ENCODE measurements around the gene ZNFX1. TPM values are rescaled to one million over a fixed set of nuclear protein-coding genes. Genes with fewer than 3 reads are reported as not detected.

ZNFX1 gene
- total RNA-seq, 1 donor from 2014 or later: 10.7 TPM

- Mint-ChIP-seq H3K9me3 (ENCODE audit: low read depth) (no peaks in the 10 kb centered on the region), H3K27me3 (no peaks in the 10 kb centered on the region), H3K4me1 (ENCODE audit: low read depth) (no peaks in the 10 kb centered on the region), H3K4me3 (ENCODE audit: low read depth) (no peak overlapping the region), H3K36me3 (ENCODE audit: insufficient read depth) (peaks cover 32% of the 10 kb centered on the region), H3K27ac (no peak overlapping the region)
- DNase-seq (ENCODE audit: low spot score, unreplicated experiment): no peak
- no peak for TF ChIP-seq CTCF (IDR thresholded peaks at IDR 0.05; ENCODE audit: unreplicated experiment)
Observed at GRCh38 chr20:49234831-49235230, 43.0 kb downstream of the ZNFX1 start.

- Mint-ChIP-seq H3K4me1 (ENCODE audit: low read depth) (no peaks in the 10 kb centered on the region), H3K4me3 (ENCODE audit: low read depth) (no peak overlapping the region), H3K27me3 (no peaks in the 10 kb centered on the region), H3K27ac (no peak overlapping the region), H3K36me3 (ENCODE audit: insufficient read depth) (peaks cover 27% of the 10 kb centered on the region), H3K9me3 (ENCODE audit: low read depth) (no peaks in the 10 kb centered on the region)
- no peak for TF ChIP-seq CTCF (IDR thresholded peaks at IDR 0.05; ENCODE audit: unreplicated experiment)
- DNase-seq (ENCODE audit: low spot score, unreplicated experiment): no peak
Observed at GRCh38 chr20:49233226-49233625, 44.6 kb downstream of the ZNFX1 start.

- DNase-seq (ENCODE audit: low spot score, unreplicated experiment): no peak
- Mint-ChIP-seq H3K4me3 (ENCODE audit: low read depth) (no peak overlapping the region), H3K27ac (no peak overlapping the region), H3K36me3 (ENCODE audit: insufficient read depth) (peaks cover 26% of the 10 kb centered on the region), H3K9me3 (ENCODE audit: low read depth) (no peaks in the 10 kb centered on the region), H3K4me1 (ENCODE audit: low read depth) (no peaks in the 10 kb centered on the region), H3K27me3 (no peaks in the 10 kb centered on the region)
- no peak for TF ChIP-seq CTCF (IDR thresholded peaks at IDR 0.05; ENCODE audit: unreplicated experiment)
Observed at GRCh38 chr20:49231471-49231870, 46.4 kb downstream of the ZNFX1 start.

GRCh38 chr20:49230561-49231133 lies 47.2 kb downstream of the ZNFX1 start:
- TF ChIP-seq CTCF (IDR thresholded peaks at IDR 0.05; ENCODE audit: unreplicated experiment): no peak

GRCh38 chr20:49230021-49230420 lies 47.8 kb downstream of the ZNFX1 start:
- no peaks in the 10 kb centered on the region for H3K27me3 Mint-ChIP-seq
- no peak for DNase-seq (ENCODE audit: low spot score, unreplicated experiment)
- peaks cover 34% of the 10 kb centered on the region for H3K36me3 Mint-ChIP-seq (ENCODE audit: insufficient read depth)
- no peak for TF ChIP-seq CTCF (IDR thresholded peaks at IDR 0.05; ENCODE audit: unreplicated experiment)
- H3K4me3 Mint-ChIP-seq (ENCODE audit: low read depth): no peak overlapping the region
- no peaks in the 10 kb centered on the region for H3K4me1 Mint-ChIP-seq (ENCODE audit: low read depth)
- H3K27ac Mint-ChIP-seq: no peak overlapping the region
- no peaks in the 10 kb centered on the region for H3K9me3 Mint-ChIP-seq (ENCODE audit: low read depth)

More at GRCh38 chr20:49230561-49231133, 47.2 kb downstream of the ZNFX1 start:
- DNase-seq (ENCODE audit: low spot score, unreplicated experiment): no peak
- H3K27me3 Mint-ChIP-seq: no peaks in the 10 kb centered on the region
- H3K27ac Mint-ChIP-seq: peak overlapping the region; percentile 67
- H3K36me3 Mint-ChIP-seq (ENCODE audit: insufficient read depth): peaks cover 31% of the 10 kb centered on the region
- H3K4me3 Mint-ChIP-seq (ENCODE audit: low read depth): no peak overlapping the region
- no peaks in the 10 kb centered on the region for H3K4me1 Mint-ChIP-seq (ENCODE audit: low read depth)
- no peaks in the 10 kb centered on the region for H3K9me3 Mint-ChIP-seq (ENCODE audit: low read depth)

Measured in progenitor cell of endocrine pancreas (in vitro differentiated cells).